ENCODE measurements around the gene AKR7A2.

Gene AKR7A2

DNA sequence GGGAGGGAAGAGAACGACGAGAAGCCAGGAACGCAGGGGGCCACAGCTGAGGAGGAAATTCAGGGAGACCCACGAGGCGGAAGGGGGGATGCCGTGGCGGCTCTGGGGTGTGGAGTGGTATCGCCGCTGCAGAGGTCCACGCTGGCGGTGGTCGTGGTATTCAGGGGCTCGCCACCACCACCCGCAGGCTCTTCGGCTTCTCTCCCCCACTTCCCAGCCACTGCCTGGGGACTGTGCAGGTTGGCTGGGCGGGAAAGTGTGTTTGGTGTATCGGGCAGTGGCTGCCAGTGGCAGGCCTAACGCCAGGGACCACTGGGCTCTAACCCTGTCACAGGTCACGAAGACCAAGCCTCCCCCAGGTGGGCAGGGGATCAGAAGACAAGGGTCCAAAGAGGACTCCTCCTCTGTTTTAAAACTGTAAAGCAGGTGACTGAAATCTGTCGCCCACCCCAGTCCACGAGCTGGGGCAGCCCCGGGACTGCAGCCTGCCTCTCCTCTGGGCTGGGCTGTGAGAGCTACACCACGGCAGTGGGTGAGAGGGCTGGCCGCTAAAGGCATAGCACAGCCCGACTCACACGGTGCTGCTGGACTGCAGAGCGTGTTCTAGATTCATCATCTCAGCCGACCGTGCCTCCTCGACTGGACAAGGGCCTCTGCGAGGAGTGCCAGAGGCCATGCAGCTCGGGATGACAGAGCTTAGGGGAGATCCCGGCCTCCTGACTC, 31.1 kb upstream of the AKR7A2 start:
- no peak for DNase-seq

DNA sequence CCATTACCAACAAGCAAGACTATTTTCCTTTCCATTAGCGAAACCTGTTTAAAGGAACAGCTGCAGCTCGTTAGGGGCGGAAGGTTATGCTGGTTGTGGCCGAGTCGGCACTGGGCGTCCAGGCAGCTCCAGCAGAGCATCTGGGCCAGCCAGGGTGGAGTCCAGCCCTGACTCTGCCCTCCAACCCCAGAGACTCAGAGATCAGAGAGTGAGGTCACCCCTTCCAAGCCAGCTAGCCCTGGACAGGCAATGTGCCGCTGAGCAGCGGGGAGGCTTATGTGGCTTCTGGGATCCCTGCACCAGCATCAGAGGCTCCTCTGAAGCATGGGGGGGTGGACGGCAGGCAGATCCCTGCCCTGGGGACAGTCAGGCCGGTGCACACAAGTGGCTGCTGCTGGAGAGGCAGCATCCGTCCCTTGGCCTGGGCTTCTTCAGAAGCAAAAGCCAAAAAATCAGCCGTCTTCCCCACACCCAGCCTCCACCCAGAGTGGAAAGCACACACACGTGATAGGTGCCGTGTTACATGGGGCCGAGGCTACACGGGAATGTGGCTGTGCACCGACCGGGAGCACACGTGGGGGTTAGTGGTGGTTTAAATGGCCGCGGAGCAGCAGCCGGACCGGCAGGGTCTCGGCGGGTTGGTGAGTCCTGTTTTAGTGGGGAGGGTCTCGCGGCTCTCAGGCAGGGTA, 30.3 kb upstream of the AKR7A2 start:
- DNase-seq: no peak

DNA sequence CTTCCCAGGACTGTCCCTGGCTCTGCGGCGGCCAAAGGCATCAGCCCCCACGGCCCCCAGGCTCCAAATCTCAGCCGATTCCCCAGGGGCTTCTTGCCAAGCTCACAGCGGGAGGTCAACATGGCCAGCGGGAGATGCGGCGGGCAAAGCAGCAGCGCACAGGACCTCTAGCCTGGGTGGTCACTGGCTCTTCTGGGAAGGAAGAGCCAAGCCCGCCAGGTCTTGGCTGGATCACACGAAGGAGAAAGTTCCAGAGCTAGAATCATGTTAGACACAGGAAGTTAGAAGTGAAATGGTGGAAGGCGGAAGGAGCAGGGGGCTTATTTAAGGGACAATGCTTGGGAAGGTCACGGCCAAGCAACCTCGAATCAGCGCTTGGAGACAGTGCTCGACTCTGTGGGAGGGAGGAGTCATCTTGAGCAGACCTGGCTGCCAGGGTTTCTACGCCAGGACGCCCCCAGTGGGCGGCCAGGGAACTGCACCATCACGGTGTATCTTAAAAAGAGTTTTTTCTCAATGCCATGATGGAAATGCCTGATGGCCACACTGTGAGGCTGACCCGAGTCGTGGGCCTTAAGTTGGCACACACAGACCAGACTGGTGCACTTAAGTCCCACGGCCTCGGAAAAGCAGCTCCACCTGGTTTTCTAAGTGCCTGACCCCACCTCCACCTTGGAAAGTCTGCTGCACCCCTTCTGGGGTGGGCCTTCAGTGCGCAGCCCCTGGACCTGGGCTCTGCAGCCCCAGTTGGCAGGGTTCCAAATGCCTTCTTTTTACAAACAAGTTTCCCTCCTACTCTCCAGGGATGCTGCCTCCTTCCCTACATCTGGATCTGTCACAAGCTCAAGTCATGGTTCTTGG, 29.5 kb upstream of the AKR7A2 start:
- peak; percentile 26 for DNase-seq

DNA sequence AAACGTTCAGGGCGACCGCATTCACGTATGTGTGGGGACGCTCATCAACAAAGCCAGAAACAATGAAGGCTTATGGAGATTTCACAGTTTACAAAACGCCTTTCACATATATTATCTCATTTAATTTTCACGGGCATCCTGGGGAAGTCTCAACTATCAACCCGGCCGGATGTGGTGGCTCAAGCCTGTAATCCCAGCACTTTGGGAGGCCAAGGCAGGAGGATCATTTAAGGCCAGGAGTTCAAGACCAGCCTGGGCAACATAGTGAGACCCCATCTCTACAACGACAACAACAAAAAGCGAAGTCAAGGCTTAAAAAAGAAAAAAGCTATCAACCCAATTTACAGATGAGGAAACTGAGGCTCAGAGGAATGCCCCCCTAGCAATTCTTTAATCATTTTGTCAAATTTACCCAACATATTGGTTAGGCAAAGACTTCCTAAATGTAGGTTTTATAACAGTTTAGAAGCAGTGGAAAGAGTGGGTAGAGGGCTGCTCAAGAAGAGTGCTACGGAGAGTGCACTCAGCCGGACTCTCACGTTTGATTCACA, 28.5 kb upstream of the AKR7A2 start:
- no peak for DNase-seq

DNA sequence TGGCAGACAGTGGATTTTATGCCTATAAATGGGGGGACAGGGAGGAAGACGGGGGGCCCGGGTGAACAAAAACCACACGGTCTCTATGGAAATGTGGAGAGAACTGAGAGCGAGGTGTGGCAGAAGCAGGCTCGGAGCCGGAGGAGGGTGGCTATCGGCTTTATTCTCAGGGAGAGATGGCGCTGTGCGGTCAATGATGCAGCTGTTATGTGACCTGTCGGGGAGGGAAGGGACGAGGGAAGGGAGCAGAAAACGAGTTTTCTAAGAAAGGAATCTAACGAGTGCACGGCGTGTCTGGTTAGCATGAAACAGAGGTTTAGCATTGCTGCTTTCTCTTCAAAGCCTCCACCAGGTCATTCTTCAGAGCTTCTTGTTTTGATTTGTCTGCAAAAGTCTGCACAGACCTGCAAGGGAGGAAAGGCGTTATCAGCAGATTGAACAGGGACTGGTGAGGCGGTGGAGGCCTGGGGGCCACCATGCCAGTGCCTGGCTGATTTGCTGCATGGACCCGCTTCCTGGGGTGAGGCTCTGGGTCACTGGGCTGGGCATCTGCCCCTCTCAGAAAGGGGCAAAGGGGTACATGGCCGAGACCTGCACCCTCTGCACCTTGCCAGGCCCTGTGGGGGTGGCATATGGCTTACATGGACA, 27.4 kb upstream of the AKR7A2 start:
- DNase-seq: no peak

DNA sequence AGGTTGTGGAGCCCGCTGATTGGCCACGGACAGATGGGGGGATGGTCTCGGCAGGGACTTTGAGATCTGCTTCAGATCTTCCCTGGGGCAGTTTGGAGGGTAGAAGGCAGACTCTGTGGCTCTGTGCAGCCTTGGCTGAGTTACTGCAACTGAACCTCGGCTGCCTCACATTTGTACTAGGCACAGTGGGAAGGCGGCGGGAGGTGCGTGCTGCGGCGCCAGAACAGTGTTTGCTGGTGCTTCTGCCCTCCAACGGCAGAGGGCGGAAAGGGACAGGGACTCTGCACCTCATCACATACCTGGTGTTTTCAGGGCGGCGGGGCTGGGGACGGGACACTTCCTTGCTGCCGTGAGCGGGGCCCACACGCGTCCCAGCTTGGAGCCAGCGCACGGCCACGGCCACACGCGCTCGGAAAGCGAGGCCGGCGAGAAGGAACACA, 26.4 kb upstream of the AKR7A2 start:
- DNase-seq: peak; percentile 71

DNA sequence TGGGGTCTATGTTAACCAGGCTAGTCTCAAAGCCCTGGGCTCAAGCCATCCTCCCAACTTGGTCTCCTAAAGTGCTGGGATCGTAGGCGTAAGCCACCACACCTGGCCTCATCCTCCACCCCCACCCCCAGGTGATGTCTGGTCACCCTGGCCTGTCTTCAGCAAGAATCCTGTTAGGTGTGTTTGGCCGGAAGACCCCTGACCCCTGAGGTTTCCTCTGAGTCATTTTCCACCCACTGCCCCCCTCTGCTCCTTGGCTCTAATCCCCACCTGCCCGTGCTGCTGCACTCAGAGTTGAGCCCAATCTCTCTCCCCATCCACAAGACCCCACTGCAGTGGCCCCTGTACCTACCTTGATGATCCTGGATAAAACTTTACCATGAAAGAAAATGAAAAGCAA, 25.3 kb upstream of the AKR7A2 start:
- DNase-seq: no peak

DNA sequence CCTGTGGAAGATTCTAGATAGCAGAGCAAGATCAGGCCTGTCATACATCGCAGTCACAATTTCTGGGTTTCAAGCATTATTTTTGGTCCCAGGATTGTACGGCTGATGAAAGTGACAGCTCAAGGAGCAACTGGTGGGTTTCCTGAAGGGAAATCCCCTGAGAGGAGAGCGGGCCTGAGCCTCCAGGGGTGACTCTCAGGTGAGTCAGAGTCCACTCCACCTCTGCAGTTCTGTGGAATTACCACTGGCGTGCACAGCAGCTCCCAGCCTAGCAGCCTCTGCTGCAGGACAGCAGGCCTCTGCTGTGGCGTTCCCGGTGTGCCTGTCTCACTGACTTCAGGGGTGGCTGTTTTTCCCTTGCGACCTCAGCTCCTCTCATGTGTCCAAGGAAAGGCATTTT, 24.6 kb upstream of the AKR7A2 start:
- DNase-seq: no peak

DNA sequence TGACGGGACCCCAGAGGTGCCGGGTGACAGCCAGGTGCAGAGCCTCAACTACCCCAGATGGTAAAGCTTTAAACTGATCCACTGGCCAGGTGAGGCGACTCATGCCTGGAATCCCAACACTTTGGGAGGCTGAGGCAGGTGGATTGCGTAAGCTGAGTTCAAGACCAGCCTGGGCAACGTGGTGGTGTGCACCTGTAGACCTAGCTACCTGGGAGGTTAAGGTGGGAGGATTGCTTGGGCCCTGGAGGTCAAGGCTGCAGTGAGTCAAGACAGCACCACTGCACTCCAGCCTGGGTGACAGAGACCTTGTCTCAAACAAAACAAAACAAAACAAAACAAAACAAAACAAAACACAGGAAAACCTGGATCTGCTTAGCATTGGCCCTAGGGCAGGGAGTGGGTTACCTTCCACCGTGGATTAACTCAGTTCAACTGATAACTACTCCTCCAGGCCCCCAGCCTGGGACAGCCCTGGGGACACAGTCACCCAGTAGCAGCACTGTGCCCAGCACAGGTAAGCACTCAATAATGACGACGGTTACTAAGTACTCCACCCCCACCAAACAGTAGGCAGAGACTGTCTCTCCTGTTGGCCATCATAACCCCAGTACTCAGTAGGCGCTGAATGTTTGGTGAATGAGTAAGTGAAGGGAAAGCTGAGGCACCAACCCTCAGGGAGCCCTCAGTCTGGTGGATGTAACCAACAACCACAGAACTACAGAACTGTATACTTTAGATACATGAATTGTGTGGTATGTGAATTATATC, 21.8 kb upstream of the AKR7A2 start:
- no peak for DNase-seq

DNA sequence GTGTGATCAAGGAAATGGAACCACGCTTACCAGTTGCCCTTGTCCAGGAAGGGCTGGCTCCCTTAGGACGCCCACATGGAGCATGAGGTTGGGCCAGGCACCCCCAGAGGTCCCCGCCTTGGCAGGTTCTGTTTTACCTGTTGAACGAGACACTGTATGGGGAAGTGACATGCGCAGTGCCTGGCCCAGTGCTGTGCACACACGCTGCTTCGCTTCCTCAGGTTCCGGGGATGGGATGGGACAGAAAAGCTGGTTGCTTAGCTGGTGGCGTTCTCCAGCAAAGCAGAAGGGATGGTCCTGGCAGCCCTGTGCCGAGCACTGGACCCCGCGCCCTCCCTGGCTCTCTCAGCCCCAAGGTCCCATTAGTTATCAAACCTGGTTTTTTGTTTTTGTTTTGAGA, 20.9 kb upstream of the AKR7A2 start:
- DNase-seq: no peak

DNA sequence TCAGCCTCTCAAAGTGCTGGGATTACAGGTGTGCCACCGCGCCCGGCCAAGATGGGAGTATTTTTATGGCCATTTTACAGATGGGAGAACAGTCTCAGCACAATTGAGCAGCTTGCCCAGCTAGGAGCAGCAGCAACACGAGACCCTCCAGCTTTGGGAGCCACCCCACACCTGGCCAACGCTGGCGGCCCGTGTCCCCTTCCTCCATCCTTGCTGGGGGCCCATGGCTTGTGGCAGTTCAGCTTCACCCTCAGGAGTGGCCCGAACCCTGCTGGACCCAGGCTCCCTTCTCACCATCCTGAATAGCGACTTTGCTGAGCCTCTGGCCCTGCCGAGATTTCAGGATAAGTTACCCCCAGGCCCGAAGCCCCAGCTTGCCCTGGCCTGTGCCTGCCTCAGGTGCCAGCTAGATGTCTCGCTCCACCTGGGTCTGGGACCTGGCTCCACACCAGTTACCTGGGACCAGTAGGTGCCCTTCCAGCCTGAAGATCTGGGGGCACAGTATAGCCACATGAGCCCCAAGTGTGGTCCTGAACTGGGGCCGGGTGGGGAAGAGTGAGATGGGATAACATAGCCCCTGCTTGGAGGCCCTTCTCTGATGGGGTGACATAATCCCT, 19.4 kb upstream of the AKR7A2 start:
- DNase-seq: no peak

DNA sequence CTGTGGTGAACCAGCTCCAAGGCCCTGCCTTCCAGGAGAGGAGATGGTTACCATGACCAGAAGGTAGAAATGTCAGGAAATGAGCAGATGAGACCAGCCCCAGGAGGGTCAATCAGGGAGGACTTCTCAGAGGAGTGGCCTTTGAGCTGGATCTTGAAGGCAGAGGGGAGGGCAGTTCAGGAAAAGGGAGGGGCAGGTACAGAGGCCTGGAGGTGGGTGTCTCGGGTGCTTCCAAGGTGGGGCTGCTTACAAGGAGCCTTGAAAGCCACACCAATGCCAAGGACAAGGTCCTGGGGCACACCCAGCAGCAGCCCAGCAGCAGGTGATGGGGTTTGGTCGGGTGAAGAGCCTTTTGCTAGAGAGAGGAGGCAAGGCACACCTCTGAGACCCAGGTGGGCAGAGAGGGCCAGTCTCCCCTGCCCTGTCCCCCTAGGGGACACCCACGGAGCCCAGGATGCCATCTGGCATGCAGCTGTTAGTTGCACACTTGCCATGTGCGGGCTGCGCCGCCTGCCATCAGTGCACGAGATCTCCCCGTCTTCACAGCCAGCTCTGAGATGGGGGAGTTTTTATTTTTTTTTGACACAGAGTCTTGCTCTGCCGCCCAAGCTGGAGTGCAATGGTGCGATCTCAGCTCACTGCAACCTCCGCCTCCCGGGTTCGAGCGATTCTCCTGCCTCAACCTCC, 18.6 kb upstream of the AKR7A2 start:
- DNase-seq: no peak

DNA sequence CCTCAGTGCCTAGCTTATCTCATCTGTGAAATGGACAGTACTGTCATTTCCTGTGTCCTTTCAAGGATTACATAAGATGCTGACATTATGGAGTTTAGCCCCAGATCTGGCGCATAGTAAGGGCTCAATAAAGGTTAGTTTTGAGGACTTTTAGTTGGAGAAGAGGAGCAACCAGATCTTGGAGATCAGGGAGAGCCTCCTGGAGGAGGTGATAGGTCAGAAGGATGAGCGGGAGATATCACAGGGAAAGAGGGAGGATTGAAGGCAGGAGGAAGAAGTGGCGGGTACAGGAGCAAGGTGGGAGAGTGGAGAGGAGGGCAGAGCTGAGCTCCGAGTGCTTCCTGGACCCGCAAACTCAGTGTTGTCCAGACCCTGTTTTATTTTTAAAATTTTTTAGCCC, 17.7 kb upstream of the AKR7A2 start:
- no peak for DNase-seq

DNA sequence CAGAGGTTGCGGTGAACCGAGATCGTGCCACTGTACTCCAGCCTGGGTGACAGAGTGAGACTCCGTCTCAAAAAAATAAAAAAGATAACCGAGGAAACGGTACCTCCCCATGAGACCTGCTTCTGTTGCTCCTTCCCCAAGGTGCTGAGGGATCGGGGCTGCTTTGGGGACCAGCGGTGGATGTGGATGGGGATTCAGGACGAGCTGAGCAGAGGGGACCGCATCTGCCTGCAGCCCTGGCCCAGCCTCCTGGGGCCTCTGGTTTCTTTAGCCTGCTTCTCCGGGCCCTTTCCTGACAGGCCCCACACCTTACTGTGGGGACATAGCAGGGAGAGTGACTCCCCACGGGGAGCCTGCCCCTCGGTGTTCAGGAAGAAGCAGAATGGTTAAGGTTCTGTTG, 17.2 kb upstream of the AKR7A2 start:
- no peak for DNase-seq

DNA sequence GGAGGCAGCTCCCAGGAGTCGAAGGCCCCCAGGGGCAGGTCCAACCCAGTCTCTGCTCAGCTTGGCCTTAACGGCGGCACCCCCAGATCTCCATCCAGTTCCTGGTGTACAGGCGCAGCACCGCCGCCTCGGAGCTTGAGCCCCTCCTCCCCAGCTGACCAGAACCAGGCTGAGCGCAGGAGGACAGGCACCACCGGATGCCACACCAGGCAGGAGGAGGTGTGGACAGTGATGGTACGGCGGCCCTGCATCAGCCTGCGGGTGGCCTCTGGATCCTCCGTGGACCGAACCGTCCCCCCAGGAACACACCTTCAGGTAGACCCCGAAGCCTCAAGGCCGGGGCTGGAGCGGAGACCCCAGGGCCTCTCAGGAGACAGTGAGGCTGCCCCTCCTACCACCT, 16.5 kb upstream of the AKR7A2 start:
- DNase-seq: no peak

DNA sequence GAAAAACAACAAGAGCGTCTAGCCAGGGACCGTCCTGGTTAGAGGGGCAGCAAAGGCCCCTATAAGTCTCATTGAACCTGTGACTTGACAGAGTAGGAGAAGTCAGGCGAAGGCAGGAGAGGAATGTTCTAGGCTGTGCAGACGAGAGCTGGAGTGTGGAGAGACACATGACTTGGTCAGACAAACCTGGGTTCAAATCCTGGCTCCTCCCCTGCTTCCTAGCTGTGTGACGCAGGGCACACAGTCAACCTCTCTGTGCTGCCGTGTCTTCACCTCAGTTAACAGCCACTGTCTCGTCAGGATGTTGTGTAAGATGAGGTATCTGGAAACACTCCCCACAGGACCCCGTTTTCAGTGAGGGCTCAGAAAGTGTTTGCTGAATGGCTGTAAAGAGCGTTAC, 15.8 kb upstream of the AKR7A2 start:
- no peak for DNase-seq

DNA sequence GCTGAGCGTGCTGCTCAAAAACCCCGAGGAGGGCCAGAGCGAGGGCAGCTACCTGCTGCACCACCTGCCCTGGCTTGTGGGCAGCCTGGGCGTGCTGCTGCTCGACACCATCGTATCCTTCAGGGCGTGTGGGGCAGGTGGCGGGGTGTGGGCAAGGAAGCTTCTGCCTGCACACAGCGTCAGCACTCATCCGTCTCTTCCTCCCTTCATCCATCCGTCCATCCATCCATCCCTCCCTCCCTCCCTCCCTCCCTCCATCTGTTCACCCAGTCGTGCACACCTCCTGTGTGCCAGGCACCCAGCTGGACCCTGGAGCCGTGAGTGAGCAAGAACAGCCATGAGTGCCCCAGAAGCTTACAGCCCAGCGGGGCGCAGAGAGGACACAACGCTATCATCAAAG, 15.4 kb upstream of the AKR7A2 start:
- no peak for DNase-seq

DNA sequence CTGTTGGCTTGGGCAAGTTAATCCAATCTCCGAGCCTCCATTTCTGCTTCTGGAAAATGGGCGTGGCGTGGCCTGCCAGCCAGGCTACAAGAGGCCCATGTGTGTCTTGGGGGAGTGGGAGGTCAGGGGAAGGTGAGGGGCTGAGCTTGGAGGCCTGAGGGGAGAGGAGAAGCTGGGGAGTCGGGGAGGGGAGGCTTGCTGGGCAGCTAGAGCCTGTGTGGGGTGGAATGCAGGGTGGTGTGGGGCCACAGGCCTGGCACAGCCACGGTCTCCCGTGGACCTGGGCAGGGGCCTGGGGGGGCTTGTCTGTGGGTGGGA, 14.8 kb upstream of the AKR7A2 start:
- no peak for DNase-seq

DNA sequence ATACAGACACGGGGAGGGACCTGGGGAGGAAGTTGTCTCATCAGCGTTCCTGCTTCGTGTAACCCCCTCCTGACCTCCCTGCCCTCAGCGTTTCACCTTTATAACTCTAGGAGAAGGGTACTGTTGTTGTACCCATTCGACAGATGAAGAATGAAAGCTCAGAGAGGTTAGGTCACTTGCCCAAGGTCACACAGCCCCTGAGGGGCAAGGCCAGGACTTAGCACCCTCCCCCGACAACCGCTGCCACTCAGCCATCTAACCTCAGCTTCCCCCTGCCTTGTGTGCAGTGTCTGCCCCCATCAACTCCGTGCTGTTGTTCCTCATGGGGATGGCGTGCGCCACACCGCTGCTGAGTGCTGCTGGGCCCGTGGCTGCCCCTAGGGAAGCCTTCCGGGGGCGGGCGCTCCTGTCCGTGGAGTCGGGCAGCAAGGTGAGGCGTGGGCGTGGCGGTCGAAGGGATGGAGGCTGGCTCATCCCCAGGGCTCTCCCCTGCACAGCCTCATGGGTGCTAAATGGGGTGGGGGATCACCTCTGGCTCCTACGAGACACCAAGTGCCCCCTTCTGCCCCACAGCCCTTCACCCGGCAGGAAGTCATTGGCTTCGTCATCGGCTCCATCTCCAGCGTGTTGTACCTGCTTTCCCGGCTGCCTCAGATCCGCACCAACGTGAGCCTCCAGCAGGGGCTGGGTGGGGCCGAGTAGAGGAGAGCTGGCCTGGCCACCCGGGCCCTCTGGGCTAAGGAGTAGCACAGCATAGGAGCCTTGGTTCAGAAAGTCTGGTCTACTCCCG, 14.2 kb upstream of the AKR7A2 start:
- no peak for DNase-seq

DNA sequence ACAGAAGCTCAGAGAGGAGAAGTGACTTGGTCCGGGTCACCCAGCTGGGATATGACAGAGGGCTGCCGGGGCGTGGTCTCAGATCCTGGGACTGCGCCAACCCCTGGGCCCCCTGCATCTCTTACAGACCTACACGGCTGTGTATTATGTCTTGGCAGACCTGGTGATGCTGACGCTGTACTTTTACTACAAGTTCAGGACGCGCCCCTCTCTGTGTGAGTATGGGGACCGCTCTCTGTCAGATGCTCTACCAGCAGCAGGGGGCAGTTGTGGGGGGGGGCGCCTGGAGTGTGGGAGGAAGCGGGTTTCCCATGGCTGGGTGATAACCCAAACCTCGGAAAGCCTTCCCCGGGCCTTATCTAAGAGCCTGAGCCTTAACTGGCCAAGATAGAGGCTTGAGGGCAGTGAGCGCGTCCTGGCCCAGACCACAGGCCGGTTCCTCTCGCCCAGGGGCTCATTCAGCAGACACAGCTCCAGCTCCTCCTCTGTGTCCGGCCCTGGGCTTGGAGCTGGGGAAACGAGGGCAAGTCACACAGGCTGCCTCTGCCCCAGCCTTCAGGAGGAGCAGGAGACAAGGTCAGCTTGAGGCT, 13.5 kb upstream of the AKR7A2 start:
- DNase-seq: no peak
